Activated T-helper 17 cell treated with anti-CD3 and anti-CD28 coated beads, Interleukin-2, amount 50 U/mL, for 72 hours (primary cell): ENCODE data around the gene RTN4R. TPM values are rescaled to one million over a fixed set of nuclear protein-coding genes. Genes with fewer than 3 reads are reported as not detected.
"Not testable (repeated sequence)": the region's sequence is repeated elsewhere in the genome, so short reads cannot be mapped to it uniquely, and the experiment has no call there.

Experiments used
- ATAC-seq: fragments of 150-1000 bp; cut with Tn5 transposase; replicated peaks from 2 replicates; pipeline ENCODE4 v1.10.0; 2021; ENCODE audit warnings: mild to moderate bottlenecking, moderate library complexity
- H3K27ac Mint-ChIP-seq: one replicate; pipeline ENCODE4 v1.8.0; 2022; ENCODE audit warnings: mixed read lengths
- H3K27me3 Mint-ChIP-seq: one replicate; pipeline ENCODE4 v1.8.0; 2022; ENCODE audit warnings: mixed read lengths
- H3K36me3 Mint-ChIP-seq: one replicate; pipeline ENCODE4 v1.8.0; 2022; ENCODE audit warnings: low read depth, mild to moderate bottlenecking, mixed read lengths
- H3K4me1 Mint-ChIP-seq: one replicate; pipeline ENCODE4 v1.8.0; 2022; ENCODE audit warnings: mixed read lengths
- H3K4me3 Mint-ChIP-seq: one replicate; pipeline ENCODE4 v1.8.0; 2022; ENCODE audit warnings: mild to moderate bottlenecking, mixed read lengths
- H3K9me3 Mint-ChIP-seq: one replicate; pipeline ENCODE4 v1.8.0; 2022; ENCODE audit warnings: mixed read lengths
- total RNA-seq, 2 donors: library from RNA; stranded (reverse); gene quantifications; one replicate each; pipeline ENCODE4 v1.2.3, GENCODE V29; 2022

Gene RTN4R
- total RNA-seq, 2 donors from 2014 or later: 1.4 to 2.6 TPM

- not testable (repeated sequence) for ATAC-seq, H3K27ac Mint-ChIP-seq, H3K4me3 Mint-ChIP-seq, H3K36me3 Mint-ChIP-seq, H3K9me3 Mint-ChIP-seq, H3K27me3 Mint-ChIP-seq, H3K4me1 Mint-ChIP-seq
Measured at GRCh38 chr22:20308806-20309650, 40.9 kb upstream of the RTN4R start.

GRCh38 chr22:20307448-20308447, 39.6 kb upstream of the RTN4R start:
- not testable (repeated sequence) for H3K4me3 Mint-ChIP-seq, H3K36me3 Mint-ChIP-seq, H3K27me3 Mint-ChIP-seq, H3K9me3 Mint-ChIP-seq, H3K4me1 Mint-ChIP-seq, ATAC-seq, H3K27ac Mint-ChIP-seq

- not testable (repeated sequence) for H3K36me3 Mint-ChIP-seq, H3K27me3 Mint-ChIP-seq, H3K27ac Mint-ChIP-seq, H3K9me3 Mint-ChIP-seq, ATAC-seq, H3K4me3 Mint-ChIP-seq, H3K4me1 Mint-ChIP-seq
Measured at GRCh38 chr22:20306646-20307447, 38.7 kb upstream of the RTN4R start.

- H3K4me1 Mint-ChIP-seq: no peaks in the 10 kb centered on the region
- no peak overlapping the region for H3K27ac Mint-ChIP-seq
- ATAC-seq: no peak
- H3K4me3 Mint-ChIP-seq: no peak overlapping the region
- H3K36me3 Mint-ChIP-seq: no peaks in the 10 kb centered on the region
- no peaks in the 10 kb centered on the region for H3K9me3 Mint-ChIP-seq
- no peaks in the 10 kb centered on the region for H3K27me3 Mint-ChIP-seq
Measured at GRCh38 chr22:20305894-20306645, 38.0 kb upstream of the RTN4R start.

GRCh38 chr22:20305230-20305893, 37.2 kb upstream of the RTN4R start:
- H3K27ac Mint-ChIP-seq, ATAC-seq, H3K9me3 Mint-ChIP-seq, H3K27me3 Mint-ChIP-seq, H3K4me1 Mint-ChIP-seq, H3K36me3 Mint-ChIP-seq, H3K4me3 Mint-ChIP-seq: not testable (repeated sequence)

GRCh38 chr22:20304646-20305045, 36.5 kb upstream of the RTN4R start:
- H3K9me3 Mint-ChIP-seq: no peaks in the 10 kb centered on the region
- no peaks in the 10 kb centered on the region for H3K36me3 Mint-ChIP-seq
- ATAC-seq: no peak
- H3K27me3 Mint-ChIP-seq: no peaks in the 10 kb centered on the region
- no peak overlapping the region for H3K27ac Mint-ChIP-seq
- no peaks in the 10 kb centered on the region for H3K4me1 Mint-ChIP-seq
- no peak overlapping the region for H3K4me3 Mint-ChIP-seq

- H3K27me3 Mint-ChIP-seq, ATAC-seq, H3K4me1 Mint-ChIP-seq: not testable (repeated sequence)
Measured at GRCh38 chr22:20303229-20303534, 35.1 kb upstream of the RTN4R start.

GRCh38 chr22:20302438-20303228, 34.5 kb upstream of the RTN4R start:
- Mint-ChIP-seq H3K4me3 (no peak overlapping the region), H3K36me3 (no peaks in the 10 kb centered on the region), H3K9me3 (no peaks in the 10 kb centered on the region), H3K27ac (no peak overlapping the region), H3K4me1 (no peaks in the 10 kb centered on the region), H3K27me3 (no peaks in the 10 kb centered on the region)
- no peak for ATAC-seq

More at GRCh38 chr22:20303229-20303534, 35.1 kb upstream of the RTN4R start:
- not testable (repeated sequence) for H3K36me3 Mint-ChIP-seq, H3K9me3 Mint-ChIP-seq, H3K4me3 Mint-ChIP-seq, H3K27ac Mint-ChIP-seq

- H3K4me1 Mint-ChIP-seq: no peaks in the 10 kb centered on the region
- H3K4me3 Mint-ChIP-seq: peak overlapping the region; percentile 69
- no peaks in the 10 kb centered on the region for H3K36me3 Mint-ChIP-seq
- no peak overlapping the region for H3K27ac Mint-ChIP-seq
- H3K9me3 Mint-ChIP-seq: no peaks in the 10 kb centered on the region
- peak; percentile 56 for ATAC-seq
- H3K27me3 Mint-ChIP-seq: no peaks in the 10 kb centered on the region
Measured at GRCh38 chr22:20299746-20300136, 31.6 kb upstream of the RTN4R start.

- Mint-ChIP-seq H3K27ac (no peak overlapping the region), H3K27me3 (no peaks in the 10 kb centered on the region), H3K4me1 (no peaks in the 10 kb centered on the region), H3K9me3 (no peaks in the 10 kb centered on the region), H3K36me3 (no peaks in the 10 kb centered on the region), H3K4me3 (peak overlapping the region; percentile 69)
- ATAC-seq: peak; percentile 92
Measured at GRCh38 chr22:20298803-20299745, 31.0 kb upstream of the RTN4R start.

- H3K27ac Mint-ChIP-seq: no peak overlapping the region
- no peaks in the 10 kb centered on the region for H3K36me3 Mint-ChIP-seq
- H3K4me1 Mint-ChIP-seq: no peaks in the 10 kb centered on the region
- no peaks in the 10 kb centered on the region for H3K9me3 Mint-ChIP-seq
- no peaks in the 10 kb centered on the region for H3K27me3 Mint-ChIP-seq
- ATAC-seq: no peak
- H3K4me3 Mint-ChIP-seq: peak overlapping the region; percentile 69
Measured at GRCh38 chr22:20298110-20298802, 30.1 kb upstream of the RTN4R start.
